ENCODE measurements around the gene MED12L.

Gene MED12L

DNA sequence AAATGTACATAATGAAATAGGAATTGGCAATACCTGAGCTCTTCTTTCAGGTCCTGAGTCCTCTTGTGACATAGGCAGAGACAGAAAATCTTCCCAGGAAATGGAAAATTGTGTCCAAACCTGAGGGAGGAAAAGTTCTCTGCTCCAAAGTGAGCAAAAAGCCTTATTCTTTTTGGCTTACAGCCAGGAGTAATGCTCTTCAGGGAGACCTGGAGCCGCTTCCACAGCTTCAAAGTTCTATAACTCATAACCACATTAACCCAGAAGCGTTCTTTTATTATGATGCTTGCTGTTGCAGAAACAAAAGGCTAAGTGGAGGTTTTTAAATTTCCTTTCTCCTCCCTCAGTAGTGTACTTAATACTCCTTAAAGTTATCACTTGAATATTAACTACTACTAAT is 374.8 kb downstream of the MED12L start:
- peak overlapping the region; percentile 60 to 78 (median 68) for H3K4me3 ChIP-seq (ENCODE audit: low read depth in 1 of 5, low read length in 5 of 5)
- H3K9ac ChIP-seq (ENCODE audit: low read length in 5 of 5) = peak overlapping the region in 1 of 5 donors; percentile 6

DNA sequence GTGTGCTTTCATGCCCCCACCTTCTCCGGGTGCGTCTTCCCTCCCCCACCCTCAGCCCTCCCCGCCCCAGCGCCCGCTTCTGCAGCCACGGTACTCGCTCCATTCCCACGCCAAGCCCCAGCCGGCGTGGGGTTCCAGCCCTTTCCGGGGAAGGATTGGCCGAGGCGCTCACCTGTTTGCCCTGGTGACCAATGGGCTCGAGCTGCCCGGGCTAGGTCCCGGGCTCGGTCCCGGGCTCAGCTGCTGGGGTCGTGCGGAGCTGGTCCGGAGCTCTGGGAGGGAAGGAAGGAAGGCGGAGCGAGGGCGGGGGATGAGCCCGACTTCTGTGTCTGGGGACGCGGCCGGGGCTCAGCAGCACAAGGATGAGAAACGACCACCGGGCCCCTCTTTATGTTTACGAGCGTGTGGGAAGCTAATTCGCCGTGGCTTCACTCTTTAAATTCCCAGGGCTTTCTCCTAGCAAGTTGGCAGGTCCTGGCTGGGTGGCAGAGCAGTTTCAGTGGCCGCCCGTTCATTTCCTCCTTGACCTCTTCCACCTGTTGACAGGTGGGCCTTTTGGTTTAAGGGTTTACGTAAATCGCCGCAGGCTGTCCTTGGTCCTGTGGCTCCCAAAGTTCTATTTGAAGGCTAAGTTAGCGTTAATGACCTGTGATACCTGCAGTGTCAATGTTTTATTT is 375.4 kb downstream of the MED12L start, which contains the start of gene IGSF10:
Gene IGSF10, minus strand, starts transcription at position 288 of the 677 bp plus-strand sequence. CDS start 2,352 bp downstream, outside the sequence.
- H3K27ac ChIP-seq (ENCODE audit: low read depth, low read length) = no peak within 1 kb of the TSS
- peaks cover 0 to 11% (median 10%) of the 10 kb centered on the region in 5 donors for H3K4me1 ChIP-seq (ENCODE audit: control insufficient read depth in 5 of 5, insufficient read depth in 5 of 5, low read length in 5 of 5)
- H3K4me3 ChIP-seq (ENCODE audit: low read depth in 1 of 5, low read length in 5 of 5) = peak within 1 kb of the TSS; percentile 60 to 78 (median 68)
- H3K9ac ChIP-seq (ENCODE audit: low read length in 5 of 5) = peak within 1 kb of the TSS in 3 of 5 donors; percentile 6 to 52 (median 45)
- H3K9me3 ChIP-seq (ENCODE audit: control insufficient read depth in 5 of 5, low read length in 5 of 5) = no peaks in the 10 kb centered on the region
- no peaks in the 10 kb centered on the region for H3K36me3 ChIP-seq (ENCODE audit: control insufficient read depth in 5 of 5, insufficient read depth in 5 of 5, low read length in 5 of 5)
- H3K27me3 ChIP-seq (ENCODE audit: control insufficient read depth in 5 of 5, insufficient read depth in 4 of 5, low read length in 5 of 5) = peaks cover 0 to 7% (median 0%) of the 10 kb centered on the region in 5 donors

More for the DNA sequence above, 374.8 kb downstream of the MED12L start:
- Histone ChIP-seq H3K27ac (ENCODE audit: low read depth, low read length) (no peak overlapping the region), H3K9me3 (ENCODE audit: control insufficient read depth in 5 of 5, low read length in 5 of 5) (no peaks in the 10 kb centered on the region), H3K36me3 (ENCODE audit: control insufficient read depth in 5 of 5, insufficient read depth in 5 of 5, low read length in 5 of 5) (no peaks in the 10 kb centered on the region), H3K27me3 (ENCODE audit: control insufficient read depth in 5 of 5, insufficient read depth in 4 of 5, low read length in 5 of 5) (peaks cover 0 to 7% (median 0%) of the 10 kb centered on the region in 5 donors), H3K4me1 (ENCODE audit: control insufficient read depth in 5 of 5, insufficient read depth in 5 of 5, low read length in 5 of 5) (peaks cover 0 to 11% (median 10%) of the 10 kb centered on the region in 5 donors)

DNA sequence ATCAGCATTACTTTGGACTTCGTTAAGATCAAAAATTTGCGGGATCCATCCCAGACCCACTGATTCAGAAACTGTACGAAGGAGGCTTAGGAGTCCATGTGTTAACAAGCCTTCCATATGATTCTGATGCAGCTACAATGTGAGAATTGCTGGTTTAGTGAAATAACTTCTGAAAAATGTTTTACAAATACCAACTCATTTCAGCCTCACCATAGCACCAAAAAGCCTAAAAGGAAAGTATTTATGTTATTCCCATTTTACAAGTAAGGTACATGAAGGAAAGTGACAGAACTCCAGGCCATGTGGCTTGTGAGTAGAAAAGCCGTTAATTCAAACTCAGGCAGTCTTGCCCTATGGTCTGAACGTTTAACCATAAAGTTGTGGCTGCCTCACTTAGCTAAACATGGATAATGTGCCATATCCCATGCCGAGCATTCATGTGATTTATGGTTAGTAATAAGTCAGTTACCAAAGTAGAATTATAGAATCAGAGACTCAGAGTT is 376.9 kb downstream of the MED12L start:
- Histone ChIP-seq H3K9ac (ENCODE audit: low read length in 5 of 5) (no peak overlapping the region), H3K4me1 (ENCODE audit: control insufficient read depth in 5 of 5, insufficient read depth in 5 of 5, low read length in 5 of 5) (peaks cover 0 to 11% (median 10%) of the 10 kb centered on the region in 5 donors), H3K36me3 (ENCODE audit: control insufficient read depth in 5 of 5, insufficient read depth in 5 of 5, low read length in 5 of 5) (no peaks in the 10 kb centered on the region), H3K4me3 (ENCODE audit: low read depth in 1 of 5, low read length in 5 of 5) (no peak overlapping the region), H3K27me3 (ENCODE audit: control insufficient read depth in 5 of 5, insufficient read depth in 4 of 5, low read length in 5 of 5) (peaks cover 0 to 7% (median 0%) of the 10 kb centered on the region in 5 donors), H3K9me3 (ENCODE audit: control insufficient read depth in 5 of 5, low read length in 5 of 5) (no peaks in the 10 kb centered on the region), H3K27ac (ENCODE audit: low read depth, low read length) (no peak overlapping the region)

DNA sequence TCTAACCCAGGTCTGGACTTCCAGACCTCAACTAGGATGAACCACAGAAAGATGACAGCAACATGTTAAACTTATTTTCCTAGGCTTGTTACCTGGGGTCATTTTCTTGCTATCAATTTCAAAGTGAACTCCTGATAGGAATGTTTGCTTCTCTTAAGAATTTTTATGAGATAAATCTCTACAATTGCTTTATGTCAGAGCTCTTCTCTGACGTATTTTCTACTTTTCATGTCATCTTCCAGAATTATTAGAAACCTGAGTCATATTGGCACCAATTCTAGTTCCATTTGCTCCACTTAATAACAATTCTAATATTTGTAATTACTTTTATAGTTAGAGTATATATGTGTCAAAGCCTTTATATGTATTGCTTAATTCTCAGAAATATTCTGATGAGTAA is 377.5 kb downstream of the MED12L start:
- H3K9ac ChIP-seq (ENCODE audit: low read length in 5 of 5) = no peak overlapping the region
- no peaks in the 10 kb centered on the region for H3K36me3 ChIP-seq (ENCODE audit: control insufficient read depth in 5 of 5, insufficient read depth in 5 of 5, low read length in 5 of 5)
- no peaks in the 10 kb centered on the region for H3K9me3 ChIP-seq (ENCODE audit: control insufficient read depth in 5 of 5, low read length in 5 of 5)
- H3K4me1 ChIP-seq (ENCODE audit: control insufficient read depth in 5 of 5, insufficient read depth in 5 of 5, low read length in 5 of 5) = peaks cover 0 to 11% (median 10%) of the 10 kb centered on the region in 5 donors
- peaks cover 0 to 7% (median 0%) of the 10 kb centered on the region in 5 donors for H3K27me3 ChIP-seq (ENCODE audit: control insufficient read depth in 5 of 5, insufficient read depth in 4 of 5, low read length in 5 of 5)
- no peak overlapping the region for H3K27ac ChIP-seq (ENCODE audit: low read depth, low read length)
- H3K4me3 ChIP-seq (ENCODE audit: low read depth in 1 of 5, low read length in 5 of 5) = no peak overlapping the region

DNA sequence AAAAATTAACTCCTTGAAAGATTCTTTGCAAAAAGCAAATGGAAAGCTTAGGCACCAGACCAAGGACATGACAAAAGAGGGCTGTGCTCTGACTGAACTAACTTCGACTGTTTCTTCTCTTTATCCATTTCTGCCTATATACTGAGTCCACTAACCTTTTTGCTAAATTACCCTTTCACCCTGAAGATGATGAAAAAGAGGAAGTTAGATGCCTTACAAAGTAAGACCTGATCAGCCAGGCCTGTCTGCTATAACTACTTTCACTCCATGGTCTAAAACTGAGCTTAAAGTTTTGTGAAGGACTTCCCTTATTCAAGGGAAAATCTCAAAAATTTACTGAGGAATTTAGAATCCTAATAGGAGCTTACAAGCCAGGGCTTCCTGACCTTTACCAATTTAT is 381.6 kb downstream of the MED12L start:
- Histone ChIP-seq H3K27me3 (ENCODE audit: control insufficient read depth in 5 of 5, insufficient read depth in 4 of 5, low read length in 5 of 5) (no peaks in the 10 kb centered on the region), H3K36me3 (ENCODE audit: control insufficient read depth in 5 of 5, insufficient read depth in 5 of 5, low read length in 5 of 5) (no peaks in the 10 kb centered on the region), H3K9me3 (ENCODE audit: control insufficient read depth in 5 of 5, low read length in 5 of 5) (no peaks in the 10 kb centered on the region), H3K27ac (ENCODE audit: low read depth, low read length) (no peak overlapping the region), H3K4me1 (ENCODE audit: control insufficient read depth in 5 of 5, insufficient read depth in 5 of 5, low read length in 5 of 5) (peaks cover 0 to 2% (median 0%) of the 10 kb centered on the region in 5 donors), H3K9ac (ENCODE audit: low read length in 5 of 5) (no peak overlapping the region), H3K4me3 (ENCODE audit: low read depth in 1 of 5, low read length in 5 of 5) (no peak overlapping the region)

DNA sequence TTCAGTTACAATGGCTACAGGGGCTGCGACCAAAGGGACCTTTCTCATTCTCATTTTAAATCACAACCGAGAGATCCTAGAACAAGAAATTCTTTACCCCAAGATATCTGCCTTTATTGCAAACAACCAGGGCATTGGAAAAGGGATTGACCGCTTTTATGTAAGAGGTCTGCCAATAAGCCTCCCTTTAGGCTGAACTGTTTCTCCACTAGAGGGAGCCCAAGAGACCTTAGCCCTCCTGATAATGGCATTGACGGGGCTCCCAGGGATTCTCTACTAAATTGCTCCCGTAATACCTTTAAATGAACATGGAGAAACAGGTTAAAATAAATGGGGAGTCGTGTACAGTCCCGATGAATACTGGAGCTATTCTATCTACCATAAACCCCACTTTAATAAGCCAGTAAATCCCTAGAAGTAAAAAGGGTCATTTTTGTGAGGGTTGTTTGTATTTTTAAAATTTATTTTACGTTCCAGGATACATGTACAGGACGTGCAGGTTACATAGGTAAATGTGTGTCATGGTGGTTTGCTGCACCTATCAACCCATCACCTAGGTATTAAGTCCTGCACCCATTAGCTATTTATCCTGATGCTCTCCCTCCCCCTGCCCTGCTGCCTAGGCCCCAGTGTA is 382.9 kb downstream of the MED12L start:
- H3K36me3 ChIP-seq (ENCODE audit: control insufficient read depth in 5 of 5, insufficient read depth in 5 of 5, low read length in 5 of 5) = no peaks in the 10 kb centered on the region
- no peak overlapping the region for H3K27ac ChIP-seq (ENCODE audit: low read depth, low read length)
- H3K4me3 ChIP-seq (ENCODE audit: low read depth in 1 of 5, low read length in 5 of 5) = no peak overlapping the region
- peaks cover 0 to 2% (median 0%) of the 10 kb centered on the region in 5 donors for H3K4me1 ChIP-seq (ENCODE audit: control insufficient read depth in 5 of 5, insufficient read depth in 5 of 5, low read length in 5 of 5)
- H3K27me3 ChIP-seq (ENCODE audit: control insufficient read depth in 5 of 5, insufficient read depth in 4 of 5, low read length in 5 of 5) = no peaks in the 10 kb centered on the region
- H3K9me3 ChIP-seq (ENCODE audit: control insufficient read depth in 5 of 5, low read length in 5 of 5) = no peaks in the 10 kb centered on the region
- no peak overlapping the region for H3K9ac ChIP-seq (ENCODE audit: low read length in 5 of 5)

DNA sequence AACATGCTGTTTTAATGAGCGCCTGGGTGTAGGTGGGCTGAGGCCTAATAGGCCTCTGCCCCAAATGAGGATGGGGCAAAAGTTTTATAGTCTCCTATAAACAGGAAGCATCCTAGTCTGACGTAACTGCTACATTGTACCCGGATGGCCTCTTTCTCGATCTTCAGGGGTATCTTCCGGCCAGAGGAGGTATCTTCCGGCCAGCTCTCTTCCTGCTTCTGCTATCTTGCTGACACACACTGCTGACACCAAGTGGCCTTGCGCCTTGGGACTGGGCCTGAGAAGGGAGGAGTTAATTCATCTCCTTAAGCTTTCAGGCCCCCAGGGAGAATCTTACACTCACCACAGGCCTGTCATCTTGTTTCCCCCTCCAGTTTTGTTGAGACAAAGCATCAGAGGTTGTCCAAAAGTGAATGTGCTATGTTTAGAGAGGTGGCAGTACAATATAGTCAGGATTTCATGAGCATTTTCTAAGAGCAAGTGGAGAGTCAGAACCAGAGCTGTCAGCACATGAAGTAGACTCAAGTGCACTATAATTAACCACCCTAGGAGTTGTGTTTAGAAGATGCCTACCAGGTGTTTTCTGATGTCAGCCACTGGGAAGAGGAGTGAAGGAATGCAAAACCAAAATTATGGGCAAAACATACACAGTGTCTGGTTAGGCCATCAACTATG is 391.0 kb downstream of the MED12L start:
- no peak overlapping the region for H3K4me3 ChIP-seq (ENCODE audit: low read depth in 1 of 5, low read length in 5 of 5)
- no peaks in the 10 kb centered on the region for H3K36me3 ChIP-seq (ENCODE audit: control insufficient read depth in 5 of 5, insufficient read depth in 5 of 5, low read length in 5 of 5)
- no peak overlapping the region for H3K27ac ChIP-seq (ENCODE audit: low read depth, low read length)
- H3K9ac ChIP-seq (ENCODE audit: low read length in 5 of 5) = no peak overlapping the region
- H3K4me1 ChIP-seq (ENCODE audit: control insufficient read depth in 5 of 5, insufficient read depth in 5 of 5, low read length in 5 of 5) = peaks cover 0 to 24% (median 8%) of the 10 kb centered on the region in 5 donors
- H3K27me3 ChIP-seq (ENCODE audit: control insufficient read depth in 5 of 5, insufficient read depth in 4 of 5, low read length in 5 of 5) = no peaks in the 10 kb centered on the region
- H3K9me3 ChIP-seq (ENCODE audit: control insufficient read depth in 5 of 5, low read length in 5 of 5) = peaks cover 0 to 6% (median 0%) of the 10 kb centered on the region in 5 donors

GRCh38 chr3:151477591-151478334 is 392.3 kb downstream of the MED12L start:
- Histone ChIP-seq H3K27ac (ENCODE audit: low read depth, low read length) (peak overlapping the region; percentile 63), H3K9ac (ENCODE audit: low read length in 5 of 5) (peak overlapping the region in 1 of 5 donors; percentile 28), H3K36me3 (ENCODE audit: control insufficient read depth in 5 of 5, insufficient read depth in 5 of 5, low read length in 5 of 5) (no peaks in the 10 kb centered on the region), H3K9me3 (ENCODE audit: control insufficient read depth in 5 of 5, low read length in 5 of 5) (peaks cover 0 to 11% (median 9%) of the 10 kb centered on the region in 5 donors), H3K4me1 (ENCODE audit: control insufficient read depth in 5 of 5, insufficient read depth in 5 of 5, low read length in 5 of 5) (peaks cover 0 to 24% (median 8%) of the 10 kb centered on the region in 5 donors), H3K4me3 (ENCODE audit: low read depth in 1 of 5, low read length in 5 of 5) (no peak overlapping the region), H3K27me3 (ENCODE audit: control insufficient read depth in 5 of 5, insufficient read depth in 4 of 5, low read length in 5 of 5) (no peaks in the 10 kb centered on the region)

DNA sequence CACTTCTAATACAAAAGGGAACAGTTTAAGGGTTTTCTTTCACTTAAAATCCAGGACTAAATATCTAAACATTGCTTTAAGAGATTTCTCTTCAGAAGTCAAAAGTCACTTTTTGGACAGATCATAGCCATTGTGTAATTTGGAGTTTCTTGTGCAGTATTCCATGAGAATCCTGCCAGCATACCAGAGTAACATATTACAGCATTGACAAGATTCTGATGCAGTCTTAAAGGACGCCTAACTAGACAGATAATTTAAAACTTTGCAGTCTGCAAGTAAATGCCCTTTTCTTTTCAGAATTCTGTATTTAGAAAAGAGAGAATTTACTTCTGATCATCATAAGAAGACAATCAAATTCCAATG is 392.9 kb downstream of the MED12L start:
- H3K27ac ChIP-seq (ENCODE audit: low read depth, low read length) = peak overlapping the region; percentile 63
- H3K4me3 ChIP-seq (ENCODE audit: low read depth in 1 of 5, low read length in 5 of 5) = no peak overlapping the region
- H3K9me3 ChIP-seq (ENCODE audit: control insufficient read depth in 5 of 5, low read length in 5 of 5) = peaks cover 0 to 11% (median 9%) of the 10 kb centered on the region in 5 donors
- H3K9ac ChIP-seq (ENCODE audit: low read length in 5 of 5) = peak overlapping the region in 1 of 5 donors; percentile 28
- no peaks in the 10 kb centered on the region for H3K36me3 ChIP-seq (ENCODE audit: control insufficient read depth in 5 of 5, insufficient read depth in 5 of 5, low read length in 5 of 5)
- no peaks in the 10 kb centered on the region for H3K27me3 ChIP-seq (ENCODE audit: control insufficient read depth in 5 of 5, insufficient read depth in 4 of 5, low read length in 5 of 5)
- peaks cover 0 to 24% (median 8%) of the 10 kb centered on the region in 5 donors for H3K4me1 ChIP-seq (ENCODE audit: control insufficient read depth in 5 of 5, insufficient read depth in 5 of 5, low read length in 5 of 5)

All from subcutaneous abdominal adipose tissue (tissue), 5 donors.